IMR-90 (cell line): ENCODE data around the gene EPHB1. TPM values are rescaled to one million over a fixed set of nuclear protein-coding genes. Genes with fewer than 3 reads are reported as not detected.

Experiments
- ATAC-seq: fragments of 200-7000 bp; cut with Tn5 transposase; 2 replicates; pipeline ENCODE4 v1.9.1; 2020; ENCODE audit warnings: low read depth, mild to moderate bottlenecking, moderate library complexity
- BruUV-seq: library from RNA; stranded (reverse); fragments of 400-500 nt; replicated peaks from 2 replicates; lab custom pipeline; 2021; lab: Mats Ljungman, UMichigan
- CTCF ChIA-PET: fragments of 300-600 bp; formaldehyde crosslinking; extraction: SDS; loops from one replicate; lab custom pipeline; 2021; ENCODE audit warnings: antibody characterized with exemption; lab: Yijun Ruan, JAX
- POLR2A ChIA-PET: fragments of 300-600 bp; sonication (Branson Sonifier 250); formaldehyde crosslinking; loops from one replicate; lab custom pipeline; 2022; ENCODE audit warnings: antibody characterized with exemption; ENCODE audit not compliant: unreplicated experiment; lab: Charles Lee
- DNase-seq: peaks from one replicate; pipeline ENCODE4 v3.0.0; 2013
- H2AFZ ChIP-seq: replicated peaks from 2 replicates; pipeline ENCODE3; 2013; ENCODE audit warnings: low read length, mild to moderate bottlenecking; ENCODE audit not compliant: poor library complexity
- H2AK5ac ChIP-seq: 2 replicates; pipeline ENCODE4 v1.6.1; 2013; ENCODE audit warnings: low read depth, low read length, inconsistent platforms
- H2AK9ac ChIP-seq: replicated peaks from 2 replicates; pipeline ENCODE3; 2013; ENCODE audit warnings: mild to moderate bottlenecking, low read depth, low read length, moderate library complexity; ENCODE audit not compliant: poor library complexity
- H2BK120ac ChIP-seq: 2 replicates; pipeline ENCODE4 v1.6.1; 2013; ENCODE audit warnings: low read depth, low read length, inconsistent platforms
- H2BK15ac ChIP-seq: 3 replicates; pipeline ENCODE4 v1.6.1; 2013; ENCODE audit warnings: low read depth, low read length, inconsistent platforms
- H2BK20ac ChIP-seq: 2 replicates; pipeline ENCODE4 v1.6.1; 2013; ENCODE audit warnings: low read depth, mild to moderate bottlenecking, inconsistent platforms, low read length, moderate library complexity
- H2BK5ac ChIP-seq: 2 replicates; pipeline ENCODE4 v1.6.1; 2013; ENCODE audit warnings: mild to moderate bottlenecking, low read depth, low read length, inconsistent platforms; ENCODE audit not compliant: poor library complexity, severe bottlenecking
- H3K14ac ChIP-seq: replicated peaks from 2 replicates; pipeline ENCODE4 v1.6.1; 2013; ENCODE audit warnings: low read depth, low read length, inconsistent platforms
- H3K18ac ChIP-seq: 2 replicates; pipeline ENCODE4 v1.6.1; 2013; ENCODE audit warnings: low read depth, low read length, control low read depth
- H3K23ac ChIP-seq: 2 replicates; pipeline ENCODE4 v1.6.1; 2013; ENCODE audit warnings: low read depth, low read length, inconsistent platforms
- H3K27ac ChIP-seq: 2 replicates; pipeline ENCODE4 v1.5.1; 2013; ENCODE audit warnings: mild to moderate bottlenecking, control low read depth, low read length; ENCODE audit not compliant: insufficient read depth
- H3K27me3 ChIP-seq: 2 replicates; pipeline ENCODE4 v1.6.1; 2013; ENCODE audit warnings: low read length; ENCODE audit not compliant: control insufficient read depth, insufficient read depth
- H3K36me3 ChIP-seq: 2 replicates; pipeline ENCODE4 v1.6.1; 2013; ENCODE audit warnings: low read length, mixed read lengths; ENCODE audit not compliant: control insufficient read depth, insufficient read depth
- H3K4ac ChIP-seq: 2 replicates; pipeline ENCODE4 v1.6.1; 2013; ENCODE audit warnings: low read depth, low read length, inconsistent platforms
- H3K4me1 ChIP-seq: 2 replicates; pipeline ENCODE4 v1.6.1; 2013; ENCODE audit warnings: low read length, mixed read lengths; ENCODE audit not compliant: control insufficient read depth, insufficient read depth
- H3K4me2 ChIP-seq: 2 replicates; pipeline ENCODE4 v1.6.1; 2013; ENCODE audit warnings: low read depth, mild to moderate bottlenecking, control low read depth, low read length, moderate library complexity
- H3K4me3 ChIP-seq: 2 replicates; pipeline ENCODE4 v1.5.1; 2013; ENCODE audit warnings: low read depth, mild to moderate bottlenecking, control low read depth, low read length, moderate library complexity; ENCODE audit not compliant: insufficient read depth
- H3K56ac ChIP-seq: 2 replicates; pipeline ENCODE4 v1.6.1; 2013; ENCODE audit warnings: low read length, inconsistent platforms; ENCODE audit not compliant: insufficient read depth; ENCODE audit errors: extremely low read depth
- H3K79me1 ChIP-seq, 2 experiments: 2 replicates each; pipeline ENCODE4 v1.6.1; 2013; ENCODE audit warnings: low read length in 2 of 2, inconsistent platforms in 1 of 2, low read depth in 1 of 2
- H3K9ac ChIP-seq: 2 replicates; pipeline ENCODE4 v1.6.1; 2013; ENCODE audit warnings: low read depth, low read length, control low read depth
- H3K9me1 ChIP-seq: 2 replicates; pipeline ENCODE4 v1.6.1; 2013; ENCODE audit warnings: low read length, inconsistent platforms; ENCODE audit not compliant: insufficient read depth
- H3K9me3 ChIP-seq: 2 replicates; pipeline ENCODE4 v1.6.1; 2013; ENCODE audit warnings: low read length; ENCODE audit not compliant: control insufficient read depth, insufficient read depth
- H4K20me1 ChIP-seq: 2 replicates; pipeline ENCODE4 v1.6.1; 2013; ENCODE audit warnings: low read length, inconsistent platforms; ENCODE audit not compliant: insufficient read depth
- H4K5ac ChIP-seq: 2 replicates; pipeline ENCODE4 v1.6.1; 2013; ENCODE audit warnings: mild to moderate bottlenecking, low read depth, low read length, control low read depth
- H4K8ac ChIP-seq, 2 experiments: 2 replicates each; pipeline ENCODE4 v1.6.1; 2013; ENCODE audit warnings: low read depth in 2 of 2, low read length in 2 of 2, control low read depth in 1 of 2, inconsistent platforms in 1 of 2
- H4K91ac ChIP-seq: 2 replicates; pipeline ENCODE4 v1.6.1; 2013; ENCODE audit warnings: low read depth, low read length, inconsistent platforms; ENCODE audit not compliant: insufficient read depth
- CEBPB ChIP-seq: IDR thresholded peaks from 2 replicates; pipeline ENCODE4 v1.6.1; 2012; ENCODE audit warnings: low read depth, low read length, improper control_type of control experiment
- CHD1 ChIP-seq: IDR thresholded peaks from 2 replicates; pipeline ENCODE4 v1.6.1; 2012; ENCODE audit warnings: low read depth, low read length, improper control_type of control experiment
- ELK1 ChIP-seq: fragments of 150-350 bp; IDR thresholded peaks from 2 replicates; pipeline ENCODE4 v1.6.1; 2016; ENCODE audit warnings: low read depth, mild to moderate bottlenecking, low read length, moderate library complexity, borderline replicate concordance
- FOS ChIP-seq: fragments of 150-350 bp; IDR thresholded peaks from 2 replicates; pipeline ENCODE4 v1.6.1; 2016; ENCODE audit warnings: low read depth, low read length
- MAZ ChIP-seq: IDR thresholded peaks from 2 replicates; pipeline ENCODE4 v1.6.1; 2012; ENCODE audit warnings: low read depth, mild to moderate bottlenecking, low read length, improper control_type of control experiment, moderate library complexity, borderline replicate concordance
- MXI1 ChIP-seq: IDR thresholded peaks from 2 replicates; pipeline ENCODE4 v1.6.1; 2012; ENCODE audit warnings: low read depth, mild to moderate bottlenecking, low read length, moderate library complexity, borderline replicate concordance
- POLR2A ChIP-seq: IDR thresholded peaks from 2 replicates; pipeline ENCODE4 v1.6.1; 2012; ENCODE audit warnings: mild to moderate bottlenecking, low read depth, low read length
- RCOR1 ChIP-seq: IDR thresholded peaks from 2 replicates; pipeline ENCODE4 v1.6.1; 2012; ENCODE audit warnings: mild to moderate bottlenecking, low read length, improper control_type of control experiment; ENCODE audit not compliant: insufficient replicate concordance
- RFX5 ChIP-seq: IDR thresholded peaks from 2 replicates; pipeline ENCODE4 v1.8.0; 2012; ENCODE audit warnings: low read depth, mild to moderate bottlenecking, low read length, moderate library complexity
- WGBS, 2 experiments: methylation state at CpG; one replicate each; pipeline versions ENCODE4 v1.1.5 to v1.1.7; 2013; ENCODE audit warnings: missing lambda C conversion rate in 2 of 2; ENCODE audit not compliant: insufficient read length in 1 of 2; ENCODE audit errors: extremely low coverage in 2 of 2; 5-methylcytosine and 5-hydroxymethylcytosine counted together
- dilution Hi-C: fragments of 300-500 bp; cut with HindIII; formaldehyde crosslinking; loops from one replicate; pipeline ENCODE4 v1.14.3; 2018; ENCODE audit warnings: low sequenced_read_pairs; ENCODE audit not compliant: unreplicated experiment
- in situ Hi-C: fragments of 300-500 bp; cut with MboI; formaldehyde crosslinking; loops from 3 replicates; pipeline ENCODE4 v1.14.3; 2019; ENCODE audit warnings: low sequenced_read_pairs, inconsistent platforms, mixed read lengths
- intact Hi-C: fragments of 100-400 bp; cut with micrococcal nuclease; formaldehyde crosslinking; loops from 2 replicates; pipeline ENCODE4 v1.10.0; 2022
- polyA plus RNA-seq, 3 experiments: library from polyadenylated mRNA; depleted of rRNA; stranded (reverse); fragments of >200 nt; gene quantifications; 2 replicates each; pipeline ENCODE4 v1.2.3, GENCODE V29; 2012; ENCODE audit warnings: low replicate concordance in 1 of 3
- total RNA-seq: library from RNA; depleted of rRNA; stranded (reverse); fragments of >200 nt; gene quantifications from 2 replicates; pipeline ENCODE4 v1.2.3, GENCODE V29; 2012

EPHB1 gene
- total and polyA plus RNA-seq, 2 of the 4 experiments (the other 2 are of a cell fraction) = 0.17 to 0.36 TPM

DNA sequence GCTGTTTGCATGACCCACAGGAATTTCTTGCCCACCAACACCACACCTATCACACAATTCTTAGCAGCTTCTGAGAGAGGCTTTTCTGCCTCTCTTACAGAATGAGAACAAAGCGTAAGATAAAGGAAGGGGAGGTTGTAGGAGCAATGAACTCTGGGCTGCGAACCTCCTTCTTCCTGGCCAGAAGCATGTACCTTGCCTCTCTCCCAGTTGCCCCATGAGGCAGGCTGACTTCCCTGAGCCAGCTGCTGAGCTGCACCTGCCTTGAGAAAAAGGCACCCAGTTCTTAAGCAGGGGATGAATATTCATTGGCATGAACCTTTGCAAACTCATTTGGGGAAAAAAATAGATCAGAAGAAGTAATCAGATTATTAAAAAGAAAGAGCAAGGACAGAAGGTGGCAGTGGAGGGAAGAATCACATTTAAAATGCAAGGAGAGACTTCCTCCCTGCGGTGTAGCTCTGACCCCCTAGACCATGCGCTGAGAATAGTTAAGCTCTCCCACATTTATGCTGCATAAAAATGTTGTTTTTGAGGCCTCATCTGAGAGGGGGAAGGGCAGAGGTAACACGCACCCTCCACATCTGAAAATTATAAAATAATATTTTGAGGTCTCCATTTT lies 304.8 kb downstream of the EPHB1 start:
- no peaks in the 10 kb centered on the region for H3K27me3 ChIP-seq
- CTCF ChIA-PET = interaction anchor here (0.6 kb wide), 1 partner anchor 787 kb away, joined by 3 read pairs; no protein-coding TSS in a partner anchor
- dilution Hi-C loops = no loop called here
- H2AK9ac ChIP-seq = no peak overlapping the region
- H3K79me1 ChIP-seq = no peaks in the 10 kb centered on the region
- no TSS peak for BruUV-seq
- no peak overlapping the region for H2BK20ac ChIP-seq
- no peak overlapping the region for H2BK15ac ChIP-seq
- in situ Hi-C loops = no loop called here
- H3K4me1 ChIP-seq = no peaks in the 10 kb centered on the region
- no peak overlapping the region for H3K14ac ChIP-seq
- H4K8ac ChIP-seq = no peak overlapping the region
- no peak overlapping the region for H3K27ac ChIP-seq
- H3K9ac ChIP-seq = no peak overlapping the region
- no peak overlapping the region for H4K91ac ChIP-seq
- H2BK5ac ChIP-seq = no peak overlapping the region
- TF ChIP-seq MXI1 = no peak
- TF ChIP-seq MAZ = no peak
- no peak for TF ChIP-seq ELK1
- TF ChIP-seq FOS = no peak
- TF ChIP-seq RCOR1 = no peak
- TF ChIP-seq CEBPB = no peak
- TF ChIP-seq RFX5 = no peak
- TF ChIP-seq CHD1 = no peak
- TF ChIP-seq POLR2A = no peak
- H2BK120ac ChIP-seq = no peak overlapping the region
- no peak overlapping the region for H3K4me2 ChIP-seq
- H3K23ac ChIP-seq = no peak overlapping the region
- POLR2A ChIA-PET = no interaction called here
- H2AK5ac ChIP-seq = no peak overlapping the region
- no peak overlapping the region for H3K56ac ChIP-seq
- H3K18ac ChIP-seq = no peak overlapping the region
- DNase-seq (no peak), ATAC-seq (no peak)
- H4K5ac ChIP-seq = no peak overlapping the region
- H3K36me3 ChIP-seq = no peaks in the 10 kb centered on the region
- no peaks in the 10 kb centered on the region for H4K20me1 ChIP-seq
- H3K9me1 ChIP-seq = no peaks in the 10 kb centered on the region
- H3K4ac ChIP-seq = no peak overlapping the region
- no peaks in the 10 kb centered on the region for H3K9me3 ChIP-seq
- H2AFZ ChIP-seq = no peak overlapping the region
- intact Hi-C loops = no loop called here
- 17% methylated on average over 1 of the region's 5 CpGs; no CpG with 5 or more reads in 1 of the 2 experiments for whole genome bisulfite sequencing, 2 experiments
- no peak overlapping the region for H3K4me3 ChIP-seq
